GM19395 (cell line): ENCODE data around the gene PHF21A.

Experiments used
- ATAC-seq: cut with Tn5 transposase; IDR thresholded peaks from one replicate; pipeline ENCODE4 v1.9.1; 2021; ENCODE audit warnings: mild to moderate bottlenecking, moderate library complexity; ENCODE audit not compliant: unreplicated experiment

PHF21A gene

DNA sequence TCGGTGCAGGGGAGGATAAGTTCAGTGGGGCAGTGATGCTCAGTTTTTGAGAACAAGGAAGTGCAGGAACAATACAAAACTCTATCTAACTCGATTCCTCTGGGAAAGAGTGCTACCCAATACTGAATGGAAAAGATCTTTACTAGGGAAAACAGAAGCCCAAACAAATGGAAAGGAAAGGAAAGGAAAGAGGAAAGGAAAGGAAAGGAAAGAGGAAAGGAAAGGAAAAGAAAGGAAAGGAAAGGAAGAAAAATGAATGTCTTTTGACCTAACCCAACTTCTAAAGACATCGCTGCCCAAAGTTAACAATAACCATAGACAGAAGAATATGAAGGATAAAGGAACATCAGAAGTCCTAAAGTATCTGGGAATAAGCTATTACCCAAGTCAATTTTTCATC lies 41.6 kb downstream of the PHF21A start:
- ATAC-seq, result no peak

DNA sequence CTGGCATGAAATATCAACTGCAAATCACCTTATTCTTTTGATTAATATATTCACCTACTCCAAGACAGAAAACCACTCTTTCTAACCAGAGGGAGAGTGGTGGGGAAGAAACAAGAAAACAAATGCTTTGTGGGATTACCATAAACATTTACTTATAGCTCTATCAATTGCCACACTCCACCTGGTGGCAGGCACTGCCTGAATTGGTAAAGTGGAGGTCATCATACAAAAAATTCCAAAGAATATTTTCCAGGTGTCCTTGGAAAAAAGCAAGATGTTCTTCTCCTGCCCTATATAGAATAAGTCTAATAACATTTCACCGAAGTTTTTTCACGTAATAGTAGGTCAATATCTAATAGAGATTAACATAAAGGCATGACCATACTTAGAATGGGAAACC lies 45.3 kb downstream of the PHF21A start:
- no peak for ATAC-seq

DNA sequence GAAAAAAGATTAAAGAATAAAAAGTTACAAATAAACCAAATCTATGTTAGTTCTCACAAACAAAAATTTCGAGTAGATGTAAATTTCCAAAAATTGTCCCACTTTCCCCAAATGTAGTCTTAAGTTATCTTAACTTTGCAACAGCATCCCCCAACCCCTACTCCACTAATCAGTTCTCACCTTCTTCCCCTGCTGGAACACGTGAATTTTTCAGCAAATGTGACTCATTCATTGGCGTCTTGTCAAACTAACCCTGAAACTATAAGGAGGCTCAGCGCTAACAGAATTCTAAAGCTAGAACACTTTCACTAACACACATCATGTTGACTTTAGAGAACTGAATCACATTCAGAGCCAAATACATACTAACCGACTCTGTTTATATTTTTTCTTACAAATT lies 46.1 kb downstream of the PHF21A start:
- no peak for ATAC-seq

DNA sequence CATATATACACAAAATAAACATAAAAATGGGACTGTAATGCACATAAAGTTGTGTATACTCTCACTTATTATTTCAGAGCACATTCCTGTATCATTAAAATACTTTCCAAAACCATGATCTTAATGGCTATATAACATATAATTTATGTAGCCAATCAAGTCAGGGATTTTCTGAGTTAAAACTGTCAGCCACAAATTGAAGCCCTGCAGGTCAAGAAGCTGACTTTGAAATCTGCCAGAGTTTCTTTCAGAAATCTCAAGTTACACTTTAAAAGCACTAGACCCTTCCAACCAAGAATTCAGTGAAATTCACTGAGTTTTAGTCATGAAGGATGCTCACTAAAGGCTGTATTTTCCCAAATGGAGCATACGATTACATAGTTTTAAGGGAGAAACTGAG lies 47.6 kb downstream of the PHF21A start:
- no peak for ATAC-seq

- no peak for ATAC-seq
Observed at GRCh38 chr11:46072172-46072964, 48.9 kb downstream of the PHF21A start.

DNA sequence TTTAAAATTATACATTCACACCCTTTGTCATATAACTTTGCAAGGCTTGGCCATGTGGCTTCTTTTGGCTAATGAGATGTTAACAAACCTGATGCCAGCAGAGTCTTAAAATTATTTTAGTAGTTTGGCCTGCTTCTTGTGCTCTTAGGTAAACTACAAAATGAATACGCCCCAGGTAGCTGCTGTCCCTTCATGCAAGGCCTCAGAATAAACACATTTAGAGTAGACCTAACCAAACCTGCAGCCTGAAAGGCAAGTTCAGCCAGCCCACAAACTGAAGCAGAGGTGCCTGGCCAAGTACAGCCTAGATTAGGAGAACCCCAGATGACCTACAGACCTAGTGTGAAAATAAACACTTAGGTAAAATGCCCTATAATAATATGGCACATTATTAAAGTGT lies 50.2 kb downstream of the PHF21A start:
- no peak for ATAC-seq

GRCh38 chr11:46069595-46069994 lies 51.7 kb downstream of the PHF21A start:
- ATAC-seq, result no peak

DNA sequence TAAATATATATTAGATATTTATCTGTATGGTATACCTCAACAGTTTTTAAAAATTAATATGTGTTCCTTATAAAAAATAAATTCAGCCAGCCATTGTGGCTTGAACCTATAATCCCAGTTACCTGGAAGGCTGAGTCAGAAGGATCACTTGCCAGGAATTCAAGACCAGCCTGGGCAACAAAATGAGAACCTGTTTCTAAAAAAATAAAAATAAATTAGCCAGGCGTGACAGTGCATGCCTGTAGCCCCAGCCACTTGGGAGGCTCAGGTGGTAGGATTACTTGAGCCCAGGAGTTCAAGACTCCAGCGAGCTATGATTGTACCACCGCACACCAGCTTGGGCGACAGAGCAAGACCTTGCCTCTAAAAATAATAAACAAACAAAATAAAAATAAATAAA lies 54.9 kb downstream of the PHF21A start:
- ATAC-seq, result no peak

DNA sequence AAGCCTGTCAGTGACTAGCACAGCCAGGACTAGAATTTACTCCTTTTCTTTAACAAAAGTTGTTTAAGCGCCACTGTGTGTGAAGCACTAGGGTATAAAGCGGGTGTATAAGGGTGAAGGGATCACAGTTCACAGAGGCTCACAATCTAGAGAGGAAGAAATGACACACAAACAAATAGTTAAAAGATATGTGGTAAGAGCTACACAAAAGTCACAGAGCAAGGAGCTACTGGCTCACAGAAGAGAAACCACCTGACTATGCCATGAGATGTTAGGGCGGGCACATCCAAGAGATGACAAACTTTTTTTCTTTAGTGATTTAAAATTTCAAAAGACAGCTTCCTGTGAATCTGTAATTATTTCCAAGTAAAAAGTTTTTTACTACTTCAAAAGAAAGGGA lies 55.6 kb downstream of the PHF21A start:
- no peak for ATAC-seq

GRCh38 chr11:46064221-46064620 lies 57.0 kb downstream of the PHF21A start:
- ATAC-seq, result no peak

GRCh38 chr11:46063138-46063537 lies 58.1 kb downstream of the PHF21A start:
- no peak for ATAC-seq

DNA sequence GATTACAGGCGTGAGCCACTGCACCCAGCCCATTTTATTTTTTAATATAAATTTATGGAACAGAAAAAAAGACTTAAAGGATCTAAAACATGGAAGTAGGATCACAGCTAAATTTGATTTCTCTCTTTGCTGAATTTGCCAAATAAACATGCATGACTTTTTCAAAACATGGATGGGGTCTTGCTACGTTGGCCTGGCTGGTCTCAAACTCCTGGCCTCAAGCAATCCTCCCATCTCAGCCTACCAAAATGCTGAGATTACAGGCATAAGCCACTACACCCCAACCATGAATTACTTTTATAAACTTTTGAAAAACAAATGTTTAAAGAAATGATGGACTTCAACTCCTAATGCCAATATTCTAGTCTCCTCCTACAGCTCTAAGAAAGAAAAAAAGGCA lies 61.2 kb downstream of the PHF21A start:
- ATAC-seq, result no peak

GRCh38 chr11:46057489-46057888 lies 63.8 kb downstream of the PHF21A start:
- no peak for ATAC-seq

GRCh38 chr11:46055371-46055770 lies 65.9 kb downstream of the PHF21A start:
- no peak for ATAC-seq

- ATAC-seq, result no peak
Observed at GRCh38 chr11:46051102-46051501, 70.2 kb downstream of the PHF21A start.

DNA sequence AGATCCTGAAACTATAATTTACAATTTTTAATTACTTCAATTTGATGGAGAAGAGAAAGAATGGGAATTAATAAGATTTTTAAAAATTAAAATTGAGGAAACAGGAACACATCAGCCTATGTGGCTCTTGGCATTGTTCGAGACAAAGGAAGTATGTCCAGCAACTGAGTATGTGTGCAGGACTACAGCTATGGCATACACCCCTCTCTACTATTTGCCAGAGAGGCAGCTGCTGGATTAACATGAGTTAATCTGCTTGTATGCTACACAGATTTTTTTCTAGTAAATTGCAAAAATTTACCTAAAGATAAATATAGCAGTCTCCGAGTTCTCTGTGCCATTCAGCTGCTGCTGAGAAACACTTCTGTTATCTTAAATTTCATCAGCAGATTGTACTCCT lies 70.6 kb downstream of the PHF21A start:
- no peak for ATAC-seq

DNA sequence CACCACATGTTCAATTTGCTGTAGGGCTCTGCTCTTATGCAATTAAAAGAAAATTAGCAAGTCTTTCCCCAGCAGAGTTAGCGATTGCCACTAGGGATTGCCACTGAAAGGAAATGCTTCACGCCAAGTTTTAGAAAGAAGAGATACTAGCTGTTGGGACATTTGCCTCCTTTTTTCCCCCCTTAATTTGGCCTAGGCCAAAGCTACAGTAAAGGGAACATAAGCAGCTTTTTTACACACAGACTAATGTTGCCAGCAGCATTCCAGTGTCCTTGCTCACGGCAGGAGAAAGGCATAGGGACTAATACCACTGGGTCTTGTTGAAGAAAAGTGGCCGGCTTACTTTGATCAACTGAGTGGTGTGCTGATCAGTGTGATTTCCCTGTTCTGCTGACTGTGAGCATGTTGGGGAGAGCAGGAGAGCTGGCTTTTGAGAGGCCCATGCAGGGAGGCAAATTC lies 71.2 kb downstream of the PHF21A start:
- ATAC-seq, result no peak

DNA sequence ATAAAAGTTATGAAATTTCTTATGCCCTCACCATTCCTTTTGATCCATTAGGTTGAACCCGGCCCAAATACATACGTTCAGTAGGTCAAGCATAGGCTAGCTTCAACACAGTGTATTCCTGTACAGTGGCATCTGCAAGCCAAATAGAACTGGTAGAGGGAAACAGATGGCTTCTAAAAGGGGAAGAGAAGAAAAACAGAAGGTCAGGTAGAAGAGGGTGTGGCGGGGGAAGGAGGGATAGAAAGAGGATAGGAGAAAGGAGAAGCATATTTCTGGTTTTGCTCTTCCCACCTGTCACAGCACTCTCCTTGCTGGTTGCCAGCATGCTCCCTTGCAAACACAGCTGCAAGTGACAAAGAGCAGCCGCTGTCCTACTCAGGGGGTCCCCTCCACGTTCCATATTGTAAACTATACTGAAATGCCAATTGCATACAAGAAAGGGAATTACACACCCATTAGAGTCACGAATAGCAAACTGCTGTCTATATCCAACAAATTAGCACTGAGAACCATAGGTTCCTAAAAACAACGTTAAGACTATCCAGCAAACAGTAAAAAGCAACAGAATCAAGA lies 71.8 kb downstream of the PHF21A start:
- ATAC-seq, result no peak

- no peak for ATAC-seq
Observed at GRCh38 chr11:46048198-46048597, 73.1 kb downstream of the PHF21A start.

DNA sequence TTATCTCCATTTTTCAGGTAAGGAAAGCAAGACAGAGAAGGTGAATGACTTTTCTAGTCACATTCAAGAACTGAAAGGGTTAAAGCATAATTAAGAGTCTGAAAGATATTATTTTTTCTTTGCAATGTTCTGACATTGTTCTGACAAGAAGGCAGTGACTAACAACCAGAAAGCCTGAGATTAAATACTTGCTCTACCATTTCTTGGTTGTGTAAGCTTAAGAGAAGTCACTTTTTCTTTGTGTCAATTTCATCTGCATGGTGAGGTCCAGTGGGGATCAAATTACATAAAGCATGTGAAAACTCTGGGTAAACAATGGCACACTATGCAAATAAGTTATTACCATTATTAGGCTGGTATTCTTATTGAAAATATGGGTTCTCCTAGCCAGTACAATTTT lies 73.7 kb downstream of the PHF21A start:
- no peak for ATAC-seq

- ATAC-seq, result no peak
Observed at GRCh38 chr11:46045811-46046210, 75.4 kb downstream of the PHF21A start.

GRCh38 chr11:46044601-46045000 lies 76.7 kb downstream of the PHF21A start:
- no peak for ATAC-seq

DNA sequence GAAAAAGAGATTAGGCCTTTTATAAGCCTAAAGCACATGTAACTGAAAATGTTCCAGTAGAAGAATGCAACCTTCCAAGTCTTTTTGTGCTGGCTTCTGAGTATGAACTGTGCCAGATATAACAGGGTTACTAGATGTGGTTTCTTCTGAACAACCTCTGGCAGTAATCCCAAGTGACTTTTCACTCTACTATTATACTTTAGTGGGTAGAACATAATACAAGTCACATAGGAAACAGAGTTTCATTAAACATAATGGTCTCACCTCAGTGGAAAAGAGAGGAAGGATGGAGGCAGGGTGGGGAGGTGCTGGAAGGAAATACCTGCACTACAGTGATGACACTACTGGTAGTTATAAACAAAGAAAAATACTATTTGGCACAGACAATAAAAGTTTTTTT lies 81.3 kb downstream of the PHF21A start:
- no peak for ATAC-seq
